Right atrium auricular region (tissue), 2 donors: Measurements from ENCODE around the gene ME1. TPM values are rescaled to one million over a fixed set of nuclear protein-coding genes. Genes with fewer than 3 reads are reported as not detected.
A peak's percentile ranks its signal among the peaks of the same experiment; 100 is the strongest.

Experiments
- DNase-seq: peaks from one replicate; pipeline ENCODE4 v3.0.0-alpha.2; 2019; ENCODE audit warnings: low spot score
- H3K27ac ChIP-seq, 2 donors: fragments of 200-600 bp; sonication (generic); 1 replicate in 1 of 2; 2 replicates in 1 of 2; pipeline ENCODE4 v1.5.1; 2016 to 2019
- H3K27me3 ChIP-seq, 2 donors: fragments of 200-600 bp; sonication (generic); one replicate each; pipeline versions ENCODE4 v1.5.1 to v1.6.0; 2017 to 2019
- H3K36me3 ChIP-seq: fragments of 200-600 bp; sonication (generic); one replicate; pipeline ENCODE4 v1.5.1; 2016
- H3K4me1 ChIP-seq, 2 donors: fragments of 200-600 bp; sonication (generic); one replicate each; pipeline versions ENCODE4 v1.5.1 to v1.6.0; 2017 to 2019
- H3K4me3 ChIP-seq, 2 donors: fragments of 200-600 bp; sonication (generic); 1 replicate in 1 of 2; 2 replicates in 1 of 2; pipeline ENCODE4 v1.5.1; 2017 to 2019; ENCODE audit warnings: mild to moderate bottlenecking in 1 of 2, moderate library complexity in 1 of 2
- H3K9me3 ChIP-seq, 2 donors: fragments of 200-600 bp; sonication (generic); one replicate each; pipeline ENCODE4 v1.5.1; 2019
- CTCF ChIP-seq, 2 donors: fragments of 200-600 bp; sonication (generic); IDR thresholded peaks; one replicate each; pipeline ENCODE4 v1.5.1; 2019; ENCODE audit warnings: antibody characterized with exemption in 2 of 2
- total RNA-seq, 2 donors: library from RNA; depleted of rRNA; stranded (reverse); fragments of >200 nt; gene quantifications; one replicate each; pipeline ENCODE4 v1.1.0, GENCODE V29; 2016

Gene ME1
- total RNA-seq, 2 donors from 2014 or later: 25.6 to 26.5 TPM

DNA sequence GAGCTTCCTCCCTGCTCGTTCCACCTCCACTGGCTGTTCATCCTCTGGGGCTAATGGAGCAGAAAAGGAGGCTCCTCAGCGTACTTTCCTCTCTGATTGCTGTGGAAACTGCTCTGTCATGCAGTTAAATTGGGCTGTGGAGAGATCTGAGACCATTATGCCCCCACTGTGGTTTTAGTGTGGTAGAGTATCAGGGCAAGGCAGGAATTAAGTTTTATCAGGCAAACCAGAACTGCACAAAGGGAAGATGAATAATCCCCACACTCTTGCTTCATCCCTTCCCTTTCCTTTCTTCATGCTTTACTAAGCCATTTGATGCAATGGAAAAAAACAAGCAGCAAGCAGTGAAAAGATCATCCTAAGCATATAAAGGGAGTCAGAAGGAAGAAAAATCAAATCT lies 11.9 kb upstream of the ME1 start:
- H3K9me3 ChIP-seq: no peaks in the 10 kb centered on the region
- no peaks in the 10 kb centered on the region for H3K36me3 ChIP-seq
- no peak for TF ChIP-seq CTCF (IDR thresholded peaks at IDR 0.05)
- no peak overlapping the region for H3K4me3 ChIP-seq
- H3K27ac ChIP-seq: no peak overlapping the region
- no peaks in the 10 kb centered on the region for H3K27me3 ChIP-seq
- no peak for DNase-seq
- H3K4me1 ChIP-seq: no peaks in the 10 kb centered on the region

DNA sequence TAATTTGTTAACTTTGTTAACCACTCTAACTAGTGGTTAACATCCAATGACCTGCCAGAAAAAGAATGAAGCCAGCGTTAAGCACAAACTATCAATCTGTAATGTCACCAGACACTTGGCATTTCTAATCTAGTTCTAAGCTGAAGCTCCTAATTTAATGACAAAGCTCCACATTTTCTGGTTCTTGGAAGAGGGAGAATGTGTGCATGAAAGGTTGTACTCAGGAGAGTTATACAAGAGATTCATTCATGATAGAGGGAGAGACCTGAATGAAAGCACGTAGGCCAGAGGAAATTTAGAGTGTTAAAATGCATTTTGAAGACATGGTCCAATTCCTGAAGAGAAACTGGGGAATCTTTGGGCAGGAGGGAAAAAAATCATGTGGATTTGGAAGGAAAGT lies 8.3 kb upstream of the ME1 start:
- H3K9me3 ChIP-seq: no peaks in the 10 kb centered on the region
- H3K4me1 ChIP-seq: no peaks in the 10 kb centered on the region
- TF ChIP-seq CTCF (IDR thresholded peaks at IDR 0.05): no peak

GRCh38 chr6:83436674-83437073 lies 5.8 kb upstream of the ME1 start:
- Histone ChIP-seq H3K27ac (no peak overlapping the region), H3K4me3 (no peak overlapping the region)
- no peak for TF ChIP-seq CTCF (IDR thresholded peaks at IDR 0.05)

More for the DNA sequence above, 8.3 kb upstream of the ME1 start:
- no peak overlapping the region for H3K27ac ChIP-seq
- H3K36me3 ChIP-seq: no peaks in the 10 kb centered on the region
- DNase-seq: no peak
- H3K4me3 ChIP-seq: no peak overlapping the region
- no peaks in the 10 kb centered on the region for H3K27me3 ChIP-seq

GRCh38 chr6:83433177-83433576 lies 2.3 kb upstream of the ME1 start:
- Histone ChIP-seq H3K4me1 (peaks cover 0 to 5% of the 10 kb centered on the region in 2 donors), H3K9me3 (no peaks in the 10 kb centered on the region), H3K36me3 (no peaks in the 10 kb centered on the region), H3K27ac (no peak overlapping the region), H3K4me3 (no peak overlapping the region), H3K27me3 (no peaks in the 10 kb centered on the region)
- no peak for DNase-seq
- no peak for TF ChIP-seq CTCF (IDR thresholded peaks at IDR 0.05)

More at GRCh38 chr6:83436674-83437073, 5.8 kb upstream of the ME1 start:
- H3K9me3 ChIP-seq: no peaks in the 10 kb centered on the region
- no peaks in the 10 kb centered on the region for H3K27me3 ChIP-seq
- no peaks in the 10 kb centered on the region for H3K4me1 ChIP-seq
- no peaks in the 10 kb centered on the region for H3K36me3 ChIP-seq
- no peak for DNase-seq

DNA sequence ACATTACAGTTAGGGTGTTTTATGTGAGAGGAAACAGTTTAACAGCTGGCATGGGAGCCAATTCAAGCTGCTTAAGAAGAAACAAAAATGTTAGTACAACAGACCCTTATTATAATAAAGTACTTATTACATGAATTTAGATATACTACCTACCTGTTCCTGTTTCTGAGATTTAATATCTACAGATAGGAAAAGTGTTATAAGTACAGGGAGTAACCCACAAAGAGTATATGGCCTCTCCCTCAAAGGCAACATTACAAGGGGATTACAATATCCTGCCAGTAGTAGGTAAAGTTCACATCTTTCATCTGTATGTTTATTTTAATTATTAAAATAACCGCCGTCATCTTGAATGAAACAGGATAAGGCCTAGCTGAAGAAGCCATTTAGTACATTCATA lies 1.8 kb upstream of the ME1 start:
- H3K4me3 ChIP-seq: no peak overlapping the region
- no peak overlapping the region for H3K27ac ChIP-seq
- no peak for TF ChIP-seq CTCF (IDR thresholded peaks at IDR 0.05)

GRCh38 chr6:83431545-83432155 lies 799 bp upstream of the ME1 start:
- Histone ChIP-seq H3K36me3 (no peaks in the 10 kb centered on the region), H3K4me3 (peak overlapping the region; percentile 74 to 76), H3K9me3 (no peaks in the 10 kb centered on the region), H3K27me3 (no peaks in the 10 kb centered on the region), H3K4me1 (peaks cover 0 to 5% of the 10 kb centered on the region in 2 donors), H3K27ac (peak overlapping the region; percentile 86 to 89)
- no peak for TF ChIP-seq CTCF (IDR thresholded peaks at IDR 0.05)
- DNase-seq: no peak

More for the DNA sequence above, 1.8 kb upstream of the ME1 start:
- DNase-seq: no peak
- H3K36me3 ChIP-seq: no peaks in the 10 kb centered on the region
- no peaks in the 10 kb centered on the region for H3K9me3 ChIP-seq
- no peaks in the 10 kb centered on the region for H3K27me3 ChIP-seq
- peaks cover 0 to 5% of the 10 kb centered on the region in 2 donors for H3K4me1 ChIP-seq
